Measurements from ENCODE around the gene TRABD2A. TPM values are rescaled to one million over a fixed set of nuclear protein-coding genes. Genes with fewer than 3 reads are reported as not detected.
"Not testable (repeated sequence)": the region's sequence is repeated elsewhere in the genome, so short reads cannot be mapped to it uniquely, and the experiment has no call there.

TRABD2A gene
- total RNA-seq, 2 experiments from 2014 or later = 1.6 to 1.9 TPM

- ChIA-PET POLR2A (interaction anchor here (0.6 kb wide), 1 partner anchor 69 kb away, joined by 3 read pairs; no protein-coding TSS in a partner anchor), CTCF (ENCODE audit: unreplicated experiment) (no interaction called here)
- H3K4me1 ChIP-seq (ENCODE audit: insufficient read depth, low read length, poor library complexity, severe bottlenecking) = peaks cover 17% of the 10 kb centered on the region
- no TSS peak for BruUV-seq (replicated peaks)
- H3K4me3 ChIP-seq (ENCODE audit: low read depth, low read length, poor library complexity, severe bottlenecking) = no peak overlapping the region
- no peaks in the 10 kb centered on the region for H3K9me3 ChIP-seq (ENCODE audit: low read length)
- no peaks in the 10 kb centered on the region for H3K9me2 ChIP-seq (ENCODE audit: insufficient read depth, low read length)
- no peaks in the 10 kb centered on the region for H3K79me2 ChIP-seq (ENCODE audit: insufficient read depth, low read depth, low read length)
- no peaks in the 10 kb centered on the region for H4K20me1 ChIP-seq (ENCODE audit: insufficient read depth, low read length)
- TF ChIP-seq CTCF (conservative IDR thresholded peaks at IDR 0.05; ENCODE audit: low read length) (no peak), EZH2phosphoT487 (IDR thresholded peaks at IDR 0.05; ENCODE audit: borderline replicate concordance, low read depth, low read length) (no peak)
- no peak for DNase-seq (ENCODE audit: low spot score)
- no peaks in the 10 kb centered on the region for H3K36me3 ChIP-seq (ENCODE audit: insufficient read depth, low read length)
- H3K4me2 ChIP-seq (ENCODE audit: low read length) = no peak overlapping the region
- no peak overlapping the region for H2AFZ ChIP-seq (ENCODE audit: low read length)
- intact Hi-C loops (cut with micrococcal nuclease; ENCODE audit: unreplicated experiment) = no loop called here
- no peak overlapping the region for H3K27ac ChIP-seq (ENCODE audit: low read depth, low read length, poor library complexity, severe bottlenecking)
Observed at GRCh38 chr2:84878459-84878858, 2.4 kb downstream of the TRABD2A start.

GRCh38 chr2:84876369-84876768, 4.5 kb downstream of the TRABD2A start:
- ChIA-PET POLR2A (interaction anchor here (0.7 to 1.0 kb wide), 3 partner anchors 8 to 13 kb away, joined by 3 to 4 read pairs (median 3); no protein-coding TSS in a partner anchor), CTCF (ENCODE audit: unreplicated experiment) (no interaction called here)
- H4K20me1 ChIP-seq (ENCODE audit: insufficient read depth, low read length) = no peaks in the 10 kb centered on the region

GRCh38 chr2:84875619-84876018, 5.3 kb downstream of the TRABD2A start:
- H3K9me2 ChIP-seq (ENCODE audit: insufficient read depth, low read length); H3K9me3 ChIP-seq (ENCODE audit: low read length); H4K20me1 ChIP-seq (ENCODE audit: insufficient read depth, low read length); H2AFZ ChIP-seq (ENCODE audit: low read length); H3K79me2 ChIP-seq (ENCODE audit: insufficient read depth, low read depth, low read length); H3K4me3 ChIP-seq (ENCODE audit: low read depth, low read length, poor library complexity, severe bottlenecking); H3K4me2 ChIP-seq (ENCODE audit: low read length); H3K27ac ChIP-seq (ENCODE audit: low read depth, low read length, poor library complexity, severe bottlenecking); H3K36me3 ChIP-seq (ENCODE audit: insufficient read depth, low read length); intact Hi-C loops (cut with micrococcal nuclease; ENCODE audit: unreplicated experiment); BruUV-seq (replicated peaks); DNase-seq (ENCODE audit: low spot score); H3K4me1 ChIP-seq (ENCODE audit: insufficient read depth, low read length, poor library complexity, severe bottlenecking); CTCF ChIA-PET (ENCODE audit: unreplicated experiment): not testable (repeated sequence)
- POLR2A ChIA-PET = interaction anchor here (0.6 to 0.7 kb wide), 2 partner anchors 9 to 270 kb away, joined by 3 to 5 read pairs; no protein-coding TSS in a partner anchor

More at GRCh38 chr2:84876369-84876768, 4.5 kb downstream of the TRABD2A start:
- intact Hi-C loops (cut with micrococcal nuclease; ENCODE audit: unreplicated experiment) = no loop called here
- no TSS peak for BruUV-seq (replicated peaks)
- H3K4me1 ChIP-seq (ENCODE audit: insufficient read depth, low read length, poor library complexity, severe bottlenecking) = peaks cover 10% of the 10 kb centered on the region
- no peak overlapping the region for H2AFZ ChIP-seq (ENCODE audit: low read length)
- H3K4me2 ChIP-seq (ENCODE audit: low read length) = no peak overlapping the region
- H3K79me2 ChIP-seq (ENCODE audit: insufficient read depth, low read depth, low read length) = no peaks in the 10 kb centered on the region
- H3K9me2 ChIP-seq (ENCODE audit: insufficient read depth, low read length) = no peaks in the 10 kb centered on the region
- no peaks in the 10 kb centered on the region for H3K36me3 ChIP-seq (ENCODE audit: insufficient read depth, low read length)
- no peak overlapping the region for H3K27ac ChIP-seq (ENCODE audit: low read depth, low read length, poor library complexity, severe bottlenecking)
- no peaks in the 10 kb centered on the region for H3K9me3 ChIP-seq (ENCODE audit: low read length)
- no peak overlapping the region for H3K4me3 ChIP-seq (ENCODE audit: low read depth, low read length, poor library complexity, severe bottlenecking)
- TF ChIP-seq CTCF (conservative IDR thresholded peaks at IDR 0.05; ENCODE audit: low read length) = no peak
- TF ChIP-seq EZH2phosphoT487 (IDR thresholded peaks at IDR 0.05; ENCODE audit: borderline replicate concordance, low read depth, low read length) = no peak
- DNase-seq (ENCODE audit: low spot score) = no peak
